ENCODE data around the gene SELENOV. TPM values are rescaled to one million over a fixed set of nuclear protein-coding genes. Genes with fewer than 3 reads are reported as not detected.

The SELENOV gene
- not detected for total RNA-seq

- H3K4me1 ChIP-seq (ENCODE audit: control insufficient read depth in 3 of 3, insufficient read depth in 3 of 3, low read length in 3 of 3) = peaks cover 6 to 8% (median 6%) of the 10 kb centered on the region in 3 donors
- H3K4me3 ChIP-seq (ENCODE audit: low read length in 3 of 3) = peak within 1 kb of the TSS in 1 of 3 donors; percentile 13
- peaks cover 45 to 58% (median 55%) of the 10 kb centered on the region in 3 donors for H3K27me3 ChIP-seq (ENCODE audit: control insufficient read depth in 3 of 3, insufficient read depth in 3 of 3, low read length in 3 of 3)
- no peaks in the 10 kb centered on the region for H3K9me3 ChIP-seq (ENCODE audit: control insufficient read depth in 3 of 3, low read length in 3 of 3)
- H3K27ac ChIP-seq (ENCODE audit: low read depth, low read length) = no peak within 1 kb of the TSS
- peak within 1 kb of the TSS in 1 of 3 donors; percentile 8 for H3K9ac ChIP-seq (ENCODE audit: low read depth in 1 of 3, low read length in 3 of 3)
- no peaks in the 10 kb centered on the region for H3K36me3 ChIP-seq (ENCODE audit: control insufficient read depth in 3 of 3, insufficient read depth in 3 of 3, low read length in 3 of 3)
Observed at GRCh38 chr19:39514840-39515550, at the start of gene SELENOV. Gene SELENOV (plus strand): TSS chr19:39515139. CDS start chr19:39515213, 74 bp downstream.

- H3K4me3 ChIP-seq (ENCODE audit: low read length in 3 of 3) = no peak overlapping the region
- no peak overlapping the region for H3K9ac ChIP-seq (ENCODE audit: low read depth in 1 of 3, low read length in 3 of 3)
- no peaks in the 10 kb centered on the region for H3K9me3 ChIP-seq (ENCODE audit: control insufficient read depth in 3 of 3, low read length in 3 of 3)
- H3K36me3 ChIP-seq (ENCODE audit: control insufficient read depth in 3 of 3, insufficient read depth in 3 of 3, low read length in 3 of 3) = peaks cover 64 to 68% (median 67%) of the 10 kb centered on the region in 3 donors
- H3K4me1 ChIP-seq (ENCODE audit: control insufficient read depth in 3 of 3, insufficient read depth in 3 of 3, low read length in 3 of 3) = no peaks in the 10 kb centered on the region
- H3K27me3 ChIP-seq (ENCODE audit: control insufficient read depth in 3 of 3, insufficient read depth in 3 of 3, low read length in 3 of 3) = no peaks in the 10 kb centered on the region
- H3K27ac ChIP-seq (ENCODE audit: low read depth, low read length) = no peak overlapping the region
Observed at GRCh38 chr19:39465956-39466747, 48.8 kb upstream of the SELENOV start.

- no peak overlapping the region for H3K9ac ChIP-seq (ENCODE audit: low read depth in 1 of 3, low read length in 3 of 3)
- H3K27ac ChIP-seq (ENCODE audit: low read depth, low read length) = no peak overlapping the region
- peaks cover 80 to 83% (median 81%) of the 10 kb centered on the region in 3 donors for H3K36me3 ChIP-seq (ENCODE audit: control insufficient read depth in 3 of 3, insufficient read depth in 3 of 3, low read length in 3 of 3)
- H3K4me1 ChIP-seq (ENCODE audit: control insufficient read depth in 3 of 3, insufficient read depth in 3 of 3, low read length in 3 of 3) = no peaks in the 10 kb centered on the region
- no peaks in the 10 kb centered on the region for H3K9me3 ChIP-seq (ENCODE audit: control insufficient read depth in 3 of 3, low read length in 3 of 3)
- no peak overlapping the region for H3K4me3 ChIP-seq (ENCODE audit: low read length in 3 of 3)
- no peaks in the 10 kb centered on the region for H3K27me3 ChIP-seq (ENCODE audit: control insufficient read depth in 3 of 3, insufficient read depth in 3 of 3, low read length in 3 of 3)
Observed at GRCh38 chr19:39467941-39468340, 47.0 kb upstream of the SELENOV start.

- H3K36me3 ChIP-seq (ENCODE audit: control insufficient read depth in 3 of 3, insufficient read depth in 3 of 3, low read length in 3 of 3) = peaks cover 89 to 91% (median 91%) of the 10 kb centered on the region in 3 donors
Observed at GRCh38 chr19:39469036-39469435, 45.9 kb upstream of the SELENOV start.

GRCh38 chr19:39469567-39469966 is 45.4 kb upstream of the SELENOV start:
- Histone ChIP-seq H3K27me3 (ENCODE audit: control insufficient read depth in 3 of 3, insufficient read depth in 3 of 3, low read length in 3 of 3) (no peaks in the 10 kb centered on the region), H3K36me3 (ENCODE audit: control insufficient read depth in 3 of 3, insufficient read depth in 3 of 3, low read length in 3 of 3) (peaks cover 93 to 95% (median 94%) of the 10 kb centered on the region in 3 donors), H3K9ac (ENCODE audit: low read depth in 1 of 3, low read length in 3 of 3) (no peak overlapping the region), H3K4me1 (ENCODE audit: control insufficient read depth in 3 of 3, insufficient read depth in 3 of 3, low read length in 3 of 3) (no peaks in the 10 kb centered on the region), H3K27ac (ENCODE audit: low read depth, low read length) (no peak overlapping the region), H3K4me3 (ENCODE audit: low read length in 3 of 3) (no peak overlapping the region), H3K9me3 (ENCODE audit: control insufficient read depth in 3 of 3, low read length in 3 of 3) (no peaks in the 10 kb centered on the region)

More at GRCh38 chr19:39469036-39469435, 45.9 kb upstream of the SELENOV start:
- Histone ChIP-seq H3K4me1 (ENCODE audit: control insufficient read depth in 3 of 3, insufficient read depth in 3 of 3, low read length in 3 of 3) (no peaks in the 10 kb centered on the region), H3K9me3 (ENCODE audit: control insufficient read depth in 3 of 3, low read length in 3 of 3) (no peaks in the 10 kb centered on the region), H3K9ac (ENCODE audit: low read depth in 1 of 3, low read length in 3 of 3) (no peak overlapping the region), H3K27me3 (ENCODE audit: control insufficient read depth in 3 of 3, insufficient read depth in 3 of 3, low read length in 3 of 3) (no peaks in the 10 kb centered on the region), H3K4me3 (ENCODE audit: low read length in 3 of 3) (no peak overlapping the region), H3K27ac (ENCODE audit: low read depth, low read length) (no peak overlapping the region)

GRCh38 chr19:39470724-39471339 is 44.1 kb upstream of the SELENOV start:
- Histone ChIP-seq H3K27me3 (ENCODE audit: control insufficient read depth in 3 of 3, insufficient read depth in 3 of 3, low read length in 3 of 3) (no peaks in the 10 kb centered on the region), H3K4me1 (ENCODE audit: control insufficient read depth in 3 of 3, insufficient read depth in 3 of 3, low read length in 3 of 3) (peaks cover 0 to 3% (median 0%) of the 10 kb centered on the region in 3 donors), H3K27ac (ENCODE audit: low read depth, low read length) (no peak overlapping the region), H3K36me3 (ENCODE audit: control insufficient read depth in 3 of 3, insufficient read depth in 3 of 3, low read length in 3 of 3) (peaks cover 90 to 94% (median 91%) of the 10 kb centered on the region in 3 donors), H3K4me3 (ENCODE audit: low read length in 3 of 3) (no peak overlapping the region), H3K9ac (ENCODE audit: low read depth in 1 of 3, low read length in 3 of 3) (no peak overlapping the region), H3K9me3 (ENCODE audit: control insufficient read depth in 3 of 3, low read length in 3 of 3) (no peaks in the 10 kb centered on the region)

GRCh38 chr19:39471756-39472536 is 43.0 kb upstream of the SELENOV start:
- Histone ChIP-seq H3K27me3 (ENCODE audit: control insufficient read depth in 3 of 3, insufficient read depth in 3 of 3, low read length in 3 of 3) (no peaks in the 10 kb centered on the region), H3K36me3 (ENCODE audit: control insufficient read depth in 3 of 3, insufficient read depth in 3 of 3, low read length in 3 of 3) (peaks cover 87 to 90% (median 88%) of the 10 kb centered on the region in 3 donors), H3K9me3 (ENCODE audit: control insufficient read depth in 3 of 3, low read length in 3 of 3) (no peaks in the 10 kb centered on the region), H3K27ac (ENCODE audit: low read depth, low read length) (no peak overlapping the region), H3K9ac (ENCODE audit: low read depth in 1 of 3, low read length in 3 of 3) (no peak overlapping the region), H3K4me3 (ENCODE audit: low read length in 3 of 3) (no peak overlapping the region), H3K4me1 (ENCODE audit: control insufficient read depth in 3 of 3, insufficient read depth in 3 of 3, low read length in 3 of 3) (peaks cover 0 to 4% (median 0%) of the 10 kb centered on the region in 3 donors)

- Histone ChIP-seq H3K36me3 (ENCODE audit: control insufficient read depth in 3 of 3, insufficient read depth in 3 of 3, low read length in 3 of 3) (peaks cover 80 to 83% (median 81%) of the 10 kb centered on the region in 3 donors), H3K4me1 (ENCODE audit: control insufficient read depth in 3 of 3, insufficient read depth in 3 of 3, low read length in 3 of 3) (peaks cover 0 to 4% (median 0%) of the 10 kb centered on the region in 3 donors), H3K9ac (ENCODE audit: low read depth in 1 of 3, low read length in 3 of 3) (no peak overlapping the region), H3K27me3 (ENCODE audit: control insufficient read depth in 3 of 3, insufficient read depth in 3 of 3, low read length in 3 of 3) (no peaks in the 10 kb centered on the region), H3K9me3 (ENCODE audit: control insufficient read depth in 3 of 3, low read length in 3 of 3) (no peaks in the 10 kb centered on the region), H3K27ac (ENCODE audit: low read depth, low read length) (no peak overlapping the region), H3K4me3 (ENCODE audit: low read length in 3 of 3) (no peak overlapping the region)
Observed at GRCh38 chr19:39472746-39473442, 42.0 kb upstream of the SELENOV start.

- Histone ChIP-seq H3K9ac (ENCODE audit: low read depth in 1 of 3, low read length in 3 of 3) (no peak overlapping the region), H3K4me3 (ENCODE audit: low read length in 3 of 3) (no peak overlapping the region), H3K36me3 (ENCODE audit: control insufficient read depth in 3 of 3, insufficient read depth in 3 of 3, low read length in 3 of 3) (peaks cover 74 to 77% (median 75%) of the 10 kb centered on the region in 3 donors), H3K27ac (ENCODE audit: low read depth, low read length) (no peak overlapping the region), H3K27me3 (ENCODE audit: control insufficient read depth in 3 of 3, insufficient read depth in 3 of 3, low read length in 3 of 3) (no peaks in the 10 kb centered on the region), H3K4me1 (ENCODE audit: control insufficient read depth in 3 of 3, insufficient read depth in 3 of 3, low read length in 3 of 3) (peaks cover 0 to 4% (median 0%) of the 10 kb centered on the region in 3 donors), H3K9me3 (ENCODE audit: control insufficient read depth in 3 of 3, low read length in 3 of 3) (no peaks in the 10 kb centered on the region)
Observed at GRCh38 chr19:39473443-39473960, 41.4 kb upstream of the SELENOV start.

All from skeletal muscle tissue (tissue), 4 donors.